Measurements from ENCODE around the gene MLLT6.

The MLLT6 gene

GRCh38 chr17:38751144-38751807, 46.2 kb downstream of the MLLT6 start:
- Histone ChIP-seq H3K27me3 (ENCODE audit: insufficient read depth, low read depth) (peaks cover 25% of the 10 kb centered on the region; the same call in 1 of the 2 replicates), H3K79me2 (ENCODE audit: insufficient read depth, low read depth) (peaks cover 28% of the 10 kb centered on the region), H3K27ac (no peak overlapping the region), H3K9ac (peak overlapping the region; percentile 87; the same call in 1 of the 2 replicates), H3K4me1 (ENCODE audit: low read depth, poor library complexity, severe bottlenecking) (peaks cover 41% of the 10 kb centered on the region), H3K36me3 (ENCODE audit: insufficient read depth) (no peaks in the 10 kb centered on the region; the same call in 1 of the 2 replicates), H3K4me3 (IDR thresholded peaks at IDR 0.05; ENCODE audit: insufficient read depth, low read depth, low read length) (no peak overlapping the region), H2AFZ (ENCODE audit: low read depth) (peak overlapping the region; percentile 31), H4K20me1 (ENCODE audit: insufficient read depth) (no peaks in the 10 kb centered on the region), H3K4me2 (peak overlapping the region; percentile 89)
- no peak for TF ChIP-seq CTCF (conservative IDR thresholded peaks at IDR 0.05; ENCODE audit: low read depth, low read length)

GRCh38 chr17:38751808-38752307, 46.8 kb downstream of the MLLT6 start:
- Histone ChIP-seq H3K9ac (peak overlapping the region; percentile 87), H2AFZ (ENCODE audit: low read depth) (peak overlapping the region; percentile 95), H3K4me1 (ENCODE audit: low read depth, poor library complexity, severe bottlenecking) (peaks cover 37% of the 10 kb centered on the region), H3K79me2 (ENCODE audit: insufficient read depth, low read depth) (peaks cover 28% of the 10 kb centered on the region), H3K27me3 (ENCODE audit: insufficient read depth, low read depth) (peaks cover 25% of the 10 kb centered on the region; the same call in 1 of the 2 replicates), H3K36me3 (ENCODE audit: insufficient read depth) (no peaks in the 10 kb centered on the region; the same call in 1 of the 2 replicates), H3K4me2 (peak overlapping the region; percentile 89), H4K20me1 (ENCODE audit: insufficient read depth) (no peaks in the 10 kb centered on the region), H3K4me3 (IDR thresholded peaks at IDR 0.05; ENCODE audit: insufficient read depth, low read depth, low read length) (peak overlapping the region; percentile 35), H3K27ac (peak overlapping the region; percentile 84)
- TF ChIP-seq CTCF (conservative IDR thresholded peaks at IDR 0.05; ENCODE audit: low read depth, low read length) = no peak

DNA sequence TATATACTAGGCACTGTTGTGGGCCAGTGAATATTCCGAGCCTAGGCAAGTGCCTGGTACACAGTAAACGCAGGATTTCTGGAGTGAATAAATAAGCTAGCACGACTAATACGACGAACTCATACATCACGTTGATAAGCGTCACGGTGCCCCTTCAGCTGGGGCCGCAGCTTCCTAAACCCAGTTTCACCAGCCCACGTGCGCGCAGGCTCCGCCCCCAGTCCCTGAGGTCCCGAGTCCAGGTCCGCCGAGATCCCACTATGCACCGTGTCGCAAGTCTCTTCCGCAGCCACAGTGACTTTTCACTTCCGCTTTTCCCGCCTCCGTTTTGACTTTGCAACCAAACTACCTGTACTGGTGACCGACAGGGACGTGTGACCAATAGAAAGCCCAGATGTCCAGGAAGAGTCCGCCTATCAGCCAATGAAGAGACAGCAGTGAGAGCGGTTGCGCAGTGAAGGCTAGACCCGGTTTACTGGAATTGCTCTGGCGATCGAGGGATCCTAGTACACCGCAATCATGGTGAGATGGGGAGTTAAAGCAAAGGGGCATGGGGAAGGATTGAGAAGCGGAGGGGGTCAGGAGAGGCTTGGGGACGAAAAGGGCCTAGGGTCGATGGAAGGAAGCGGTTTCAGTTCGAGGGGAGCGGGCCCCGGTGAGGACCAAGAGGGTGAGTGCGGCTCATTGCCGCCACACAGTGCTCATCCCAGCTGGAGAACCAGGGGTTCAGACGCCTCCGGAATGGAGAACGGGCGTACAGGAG, 47.4 kb downstream of the MLLT6 start, which contains the start of gene PSMB3:
Gene PSMB3, plus strand, starts transcription at position 434 of the 763 bp plus-strand sequence. Its CDS starts 86 bp downstream, at position 520.
- H3K4me1 ChIP-seq (ENCODE audit: low read depth, poor library complexity, severe bottlenecking) = peaks cover 33% of the 10 kb centered on the region
- peak within 1 kb of the TSS; percentile 95 for H2AFZ ChIP-seq (ENCODE audit: low read depth)
- H3K4me3 ChIP-seq (IDR thresholded peaks at IDR 0.05; ENCODE audit: insufficient read depth, low read depth, low read length) = peak within 1 kb of the TSS; percentile 35
- H3K27ac ChIP-seq = peak within 1 kb of the TSS; percentile 84
- no peak for TF ChIP-seq CTCF (conservative IDR thresholded peaks at IDR 0.05; ENCODE audit: low read depth, low read length)
- peak within 1 kb of the TSS; percentile 89 for H3K4me2 ChIP-seq
- peaks cover 25% of the 10 kb centered on the region; the same call in 1 of the 2 replicates for H3K27me3 ChIP-seq (ENCODE audit: insufficient read depth, low read depth)
- H3K9ac ChIP-seq = peak within 1 kb of the TSS; percentile 87
- H4K20me1 ChIP-seq (ENCODE audit: insufficient read depth) = no peaks in the 10 kb centered on the region
- peaks cover 28% of the 10 kb centered on the region for H3K79me2 ChIP-seq (ENCODE audit: insufficient read depth, low read depth)
- H3K36me3 ChIP-seq (ENCODE audit: insufficient read depth) = peaks cover 4% of the 10 kb centered on the region; the same call in 1 of the 2 replicates

DNA sequence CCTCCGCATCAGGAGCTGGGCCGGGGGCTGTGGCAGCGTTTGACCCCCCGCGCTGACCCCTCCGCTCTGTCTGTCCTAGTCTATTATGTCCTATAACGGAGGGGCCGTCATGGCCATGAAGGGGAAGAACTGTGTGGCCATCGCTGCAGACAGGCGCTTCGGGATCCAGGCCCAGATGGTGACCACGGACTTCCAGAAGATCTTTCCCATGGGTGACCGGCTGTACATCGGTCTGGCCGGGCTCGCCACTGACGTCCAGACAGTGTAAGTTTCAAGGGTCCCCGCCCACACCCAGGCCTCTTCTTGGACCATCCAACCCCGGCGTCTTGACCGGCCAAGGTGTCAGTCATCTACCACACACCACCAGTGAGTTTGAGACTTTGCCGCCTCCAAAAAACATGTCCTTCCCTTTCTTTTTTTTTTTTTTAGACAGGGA, 48.0 kb downstream of the MLLT6 start:
- Histone ChIP-seq H3K4me3 (IDR thresholded peaks at IDR 0.05; ENCODE audit: insufficient read depth, low read depth, low read length) (no peak overlapping the region), H3K27me3 (ENCODE audit: insufficient read depth, low read depth) (peaks cover 25% of the 10 kb centered on the region; the same call in 1 of the 2 replicates), H3K36me3 (ENCODE audit: insufficient read depth) (peaks cover 6% of the 10 kb centered on the region; the same call in 1 of the 2 replicates), H3K4me2 (peak overlapping the region; percentile 86), H3K27ac (peak overlapping the region; percentile 84), H3K79me2 (ENCODE audit: insufficient read depth, low read depth) (peaks cover 28% of the 10 kb centered on the region), H4K20me1 (ENCODE audit: insufficient read depth) (no peaks in the 10 kb centered on the region), H3K9ac (peak overlapping the region; percentile 87), H2AFZ (ENCODE audit: low read depth) (peak overlapping the region; percentile 33; the same call in 1 of the 2 replicates), H3K4me1 (ENCODE audit: low read depth, poor library complexity, severe bottlenecking) (peaks cover 33% of the 10 kb centered on the region)
- TF ChIP-seq CTCF (conservative IDR thresholded peaks at IDR 0.05; ENCODE audit: low read depth, low read length) = no peak

Data from KMS-11 (cell line).